GM20000 (cell line): Measurements from ENCODE around the gene JAKMIP1.

ENCODE experiments used
- DNase-seq: peaks from one replicate; pipeline ENCODE4 v3.0.0; 2012; ENCODE audit warnings: low spot score
- CTCF ChIP-seq: IDR thresholded peaks from 2 replicates; pipeline ENCODE4 v1.5.1; 2012; ENCODE audit warnings: mild to moderate bottlenecking, control low read depth; ENCODE audit errors: extremely low read depth, missing control alignments

Gene JAKMIP1

GRCh38 chr4:6095023-6095752 is 105.2 kb downstream of the JAKMIP1 start:
- TF ChIP-seq CTCF = no peak
- DNase-seq = no peak

GRCh38 chr4:6093671-6094070 is 106.7 kb downstream of the JAKMIP1 start:
- no peak for TF ChIP-seq CTCF
- DNase-seq = no peak

GRCh38 chr4:6092971-6093370 is 107.4 kb downstream of the JAKMIP1 start:
- no peak for DNase-seq
- no peak for TF ChIP-seq CTCF

GRCh38 chr4:6092131-6092530 is 108.2 kb downstream of the JAKMIP1 start:
- no peak for DNase-seq
- no peak for TF ChIP-seq CTCF

GRCh38 chr4:6090931-6091330 is 109.4 kb downstream of the JAKMIP1 start:
- no peak for DNase-seq
- no peak for TF ChIP-seq CTCF

GRCh38 chr4:6088950-6089349 is 111.4 kb downstream of the JAKMIP1 start:
- no peak for TF ChIP-seq CTCF
- DNase-seq = no peak

- TF ChIP-seq CTCF = no peak
- DNase-seq = no peak
Observed at GRCh38 chr4:6087669-6088341, 112.5 kb downstream of the JAKMIP1 start.
